ENCODE measurements around the gene AP3M1.

- TF ChIP-seq CTCF (conservative IDR thresholded peaks at IDR 0.05 in 1 of 2, IDR thresholded peaks at IDR 0.05 in 1 of 2; ENCODE audit: low read depth in 1 of 2, low read length in 2 of 2): no peak
- no peak for TF ChIP-seq EZH2 (IDR thresholded peaks at IDR 0.05; ENCODE audit: low read length, missing control alignments)
Measured at GRCh38 chr10:74153676-74154075, 3.0 kb upstream of the AP3M1 start.
